HepG2 (cell line): Measurements from ENCODE around the gene CCDC124. TPM values are rescaled to one million over a fixed set of nuclear protein-coding genes. Genes with fewer than 3 reads are reported as not detected.

Experiments
- BCL3 ChIP-seq: sonication (generic); formaldehyde crosslinking; IDR thresholded peaks from 2 replicates; pipeline ENCODE4 v1.5.1; 2020; ENCODE audit warnings: mild to moderate bottlenecking, missing genetic modification reagents, moderate library complexity
- DMAP1 ChIP-seq: IDR thresholded peaks from 2 replicates; pipeline ENCODE4 v1.6.1; 2016
- MLXIP ChIP-seq: sonication (generic); formaldehyde crosslinking; IDR thresholded peaks from 2 replicates; pipeline ENCODE4 v1.9.0; 2021; ENCODE audit warnings: missing genetic modification reagents, borderline replicate concordance
- PHF20 ChIP-seq: sonication (generic); formaldehyde crosslinking; IDR thresholded peaks from 2 replicates; pipeline ENCODE4 v1.5.0; 2020; ENCODE audit warnings: mild to moderate bottlenecking, missing genetic modification reagents
- PRMT3 ChIP-seq: sonication (generic); formaldehyde crosslinking; IDR thresholded peaks from 2 replicates; pipeline ENCODE4 v1.8.1; 2022; ENCODE audit warnings: low read depth, mild to moderate bottlenecking, moderate library complexity, missing genetic modification reagents, borderline replicate concordance
- ZBTB21 ChIP-seq: sonication (generic); formaldehyde crosslinking; IDR thresholded peaks from 2 replicates; pipeline ENCODE4 v1.4.0; 2020; ENCODE audit warnings: missing genetic modification reagents
- ZNF17 ChIP-seq: sonication (generic); formaldehyde crosslinking; IDR thresholded peaks from 2 replicates; pipeline ENCODE4 v1.5.0; 2020; ENCODE audit warnings: mild to moderate bottlenecking, missing genetic modification reagents
- ZNF180 ChIP-seq: sonication (generic); formaldehyde crosslinking; IDR thresholded peaks from 2 replicates; pipeline ENCODE4 v1.4.0; 2020; ENCODE audit warnings: low read depth, missing genetic modification reagents, borderline replicate concordance
- ZNF253 ChIP-seq: sonication (generic); formaldehyde crosslinking; IDR thresholded peaks from 2 replicates; pipeline ENCODE4 v1.8.0; 2022; ENCODE audit warnings: mild to moderate bottlenecking, missing genetic modification reagents, borderline replicate concordance
- ZNF280D ChIP-seq: sonication (generic); formaldehyde crosslinking; IDR thresholded peaks from 2 replicates; pipeline ENCODE4 v1.5.1; 2020; ENCODE audit warnings: mild to moderate bottlenecking, missing genetic modification reagents
- ZNF33A ChIP-seq: sonication (generic); formaldehyde crosslinking; IDR thresholded peaks from 2 replicates; pipeline ENCODE4 v1.5.1; 2020; ENCODE audit warnings: missing genetic modification reagents, mild to moderate bottlenecking, moderate library complexity, borderline replicate concordance
- ZNF598 ChIP-seq: sonication (generic); formaldehyde crosslinking; IDR thresholded peaks from 2 replicates; pipeline ENCODE4 v1.5.1; 2020; ENCODE audit warnings: mild to moderate bottlenecking, missing genetic modification reagents, borderline replicate concordance
- ZNF639 ChIP-seq: conservative IDR thresholded peaks from 2 replicates; pipeline ENCODE4 v1.6.1; 2018; ENCODE audit warnings: missing genetic modification reagents
- ZNF713 ChIP-seq: sonication (generic); formaldehyde crosslinking; IDR thresholded peaks from 2 replicates; pipeline ENCODE4 v1.4.0; 2020; ENCODE audit warnings: mild to moderate bottlenecking, missing genetic modification reagents
- ZNF850 ChIP-seq: sonication (generic); formaldehyde crosslinking; conservative IDR thresholded peaks from 2 replicates; pipeline ENCODE4 v1.9.0; 2021; ENCODE audit warnings: mild to moderate bottlenecking, missing genetic modification reagents
- ZNF883 ChIP-seq: sonication (generic); formaldehyde crosslinking; IDR thresholded peaks from 2 replicates; pipeline ENCODE4 v1.5.1; 2020; ENCODE audit warnings: mild to moderate bottlenecking, missing genetic modification reagents; ENCODE audit errors: not compliant biosample characterization
- polyA plus RNA-seq, 8 experiments: library from polyadenylated mRNA; depleted of rRNA in 3 of 8; stranded (reverse) in 7 of 8; unstranded in 1 of 8; fragments of >200 nt; fragmentation: Illumina TruSeq in 4 of 8; extraction: Trizol in 4 of 8; gene quantifications; 2 replicates each; pipeline versions ENCODE4 v1.2.1 to v1.2.3, GENCODE V29; 2011 to 2016; ENCODE audit warnings: low read depth in 4 of 8, missing spikeins in 1 of 8, mixed read lengths in 1 of 8; ENCODE audit not compliant: insufficient read depth in 1 of 8
- total RNA-seq, 5 experiments: library from RNA; depleted of rRNA; stranded (reverse); fragments of >200 nt; fragmentation: Illumina TruSeq; extraction: Trizol; gene quantifications; 2 replicates each; pipeline ENCODE4 v1.2.3, GENCODE V29; 2016; ENCODE audit warnings: low read depth in 1 of 5
- TF ChIP-seq, protein P1 (sequence below): sonication (generic); formaldehyde crosslinking; IDR thresholded peaks from 2 replicates; pipeline ENCODE4 v1.4.0; 2020; ENCODE audit warnings: missing genetic modification reagents, mild to moderate bottlenecking, borderline replicate concordance

CCDC124 gene
- total and polyA plus RNA-seq, 2 of the 13 experiments (the other 11 are each of a cell fraction or from before 2014, with no cell fraction given) = 14.9 to 20.3 TPM

DNA sequence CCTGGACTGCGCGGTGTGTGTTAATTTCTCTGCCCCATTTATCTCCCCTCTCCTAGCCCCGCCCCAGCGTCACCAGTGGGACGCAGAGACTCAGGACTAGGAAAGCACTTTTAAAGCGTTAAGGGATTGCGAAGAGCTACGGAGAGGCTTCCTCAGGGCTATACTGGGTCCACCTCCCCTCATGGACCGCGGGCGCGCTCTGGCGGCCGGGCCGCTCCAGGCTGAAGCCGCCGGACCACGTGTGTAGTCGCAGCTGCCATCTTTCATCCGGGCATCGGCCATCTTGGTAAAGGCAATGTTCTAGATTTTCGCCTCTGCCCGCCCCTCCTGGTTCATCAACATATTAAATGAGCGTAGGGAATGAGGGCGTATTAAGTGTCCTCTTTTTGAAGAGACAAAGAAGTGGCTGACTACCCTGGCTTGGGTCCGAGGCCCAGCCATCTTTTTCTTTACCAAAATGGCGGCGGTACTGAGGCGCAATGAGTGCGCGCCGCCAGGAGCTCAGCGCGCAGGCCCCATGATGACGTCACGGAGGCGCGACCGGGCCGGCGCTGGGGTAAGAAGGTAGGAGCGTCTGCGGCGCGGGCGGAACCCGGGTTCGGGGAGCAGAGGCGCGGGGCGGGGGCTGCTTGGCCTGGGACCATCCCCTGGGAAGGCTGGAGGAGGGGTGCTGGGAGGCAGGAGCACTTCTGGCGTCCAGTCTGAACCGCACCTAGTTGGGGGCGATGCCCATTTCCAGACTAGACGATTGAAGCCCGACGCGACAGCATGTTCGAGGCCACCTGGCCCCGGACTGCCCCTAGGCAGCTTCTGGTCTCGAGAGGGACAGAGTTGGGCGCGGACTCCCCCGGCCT lies at the start of gene CCDC124 (continued):
- TF ChIP-seq PRMT3 (CRISPR knock-in tag) = no peak
- peak; percentile 50; the same call in 1 of the 2 replicates for TF ChIP-seq ZNF639 (CRISPR knock-in tag)
- peak; percentile 86; the same call in 1 of the 2 replicates for TF ChIP-seq BCL3 (CRISPR knock-in tag)
- no peak for TF ChIP-seq ZNF713 (CRISPR knock-in tag)
- peak; percentile 87; the same call in 1 of the 2 replicates for TF ChIP-seq ZNF280D
- no peak for TF ChIP-seq ZNF883 (CRISPR knock-in tag)
- TF ChIP-seq PHF20 (CRISPR knock-in tag) = peak; percentile 92
- peak; percentile 99 for TF ChIP-seq DMAP1 (CRISPR knock-in tag)
- no peak for TF ChIP-seq ZNF17 (CRISPR knock-in tag)
- peak; percentile 61; the same call in 1 of the 2 replicates for TF ChIP-seq ZBTB21 (CRISPR knock-in tag)
- TF ChIP-seq MLXIP (CRISPR knock-in tag) = no peak
- no peak for TF ChIP-seq ZNF850 (CRISPR knock-in tag)
- peak; percentile 84; the same call in 1 of the 2 replicates for TF ChIP-seq ZNF180 (CRISPR knock-in tag)
- no peak for TF ChIP-seq ZNF253 (CRISPR knock-in tag)
- TF ChIP-seq ZNF598 (CRISPR knock-in tag) = peak; percentile 46; the same call in 1 of the 2 replicates
- TF ChIP-seq ZNF33A = no peak
- TF ChIP-seq, protein P1, sequence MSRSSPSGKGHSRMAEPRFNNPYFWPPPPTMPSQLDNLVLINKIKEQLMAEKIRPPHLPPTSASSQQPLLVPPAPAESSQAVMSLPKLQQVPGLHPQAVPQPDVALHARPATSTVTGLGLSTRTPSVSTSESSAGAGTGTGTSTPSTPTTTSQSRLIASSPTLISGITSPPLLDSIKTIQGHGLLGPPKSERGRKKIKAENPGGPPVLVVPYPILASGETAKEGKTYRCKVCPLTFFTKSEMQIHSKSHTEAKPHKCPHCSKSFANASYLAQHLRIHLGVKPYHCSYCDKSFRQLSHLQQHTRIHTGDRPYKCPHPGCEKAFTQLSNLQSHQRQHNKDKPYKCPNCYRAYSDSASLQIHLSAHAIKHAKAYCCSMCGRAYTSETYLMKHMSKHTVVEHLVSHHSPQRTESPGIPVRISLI = peak; percentile 92
